Skin epidermis (tissue), 12 donors: ENCODE results near the gene MTA1.

ENCODE experiments used
- H3K27ac ChIP-seq, 21 experiments: fragments of 200-600 bp; sonication (generic) in 11 of 21; one replicate each; pipeline ENCODE4 v1.5.0; 2020; ENCODE audit warnings: mild to moderate bottlenecking in 3 of 21, inconsistent platforms in 2 of 21, moderate library complexity in 2 of 21
- H3K4me3 ChIP-seq, 7 experiments: fragments of 200-600 bp; sonication (generic) in 2 of 7; one replicate each; pipeline ENCODE4 v1.5.0; 2020; ENCODE audit warnings: inconsistent platforms in 2 of 7, mild to moderate bottlenecking in 2 of 7, moderate library complexity in 1 of 7

MTA1 gene

GRCh38 chr14:105450864-105451720 lies 31.5 kb downstream of the MTA1 start:
- Histone ChIP-seq H3K27ac (no peak overlapping the region), H3K4me3 (no peak overlapping the region)

DNA sequence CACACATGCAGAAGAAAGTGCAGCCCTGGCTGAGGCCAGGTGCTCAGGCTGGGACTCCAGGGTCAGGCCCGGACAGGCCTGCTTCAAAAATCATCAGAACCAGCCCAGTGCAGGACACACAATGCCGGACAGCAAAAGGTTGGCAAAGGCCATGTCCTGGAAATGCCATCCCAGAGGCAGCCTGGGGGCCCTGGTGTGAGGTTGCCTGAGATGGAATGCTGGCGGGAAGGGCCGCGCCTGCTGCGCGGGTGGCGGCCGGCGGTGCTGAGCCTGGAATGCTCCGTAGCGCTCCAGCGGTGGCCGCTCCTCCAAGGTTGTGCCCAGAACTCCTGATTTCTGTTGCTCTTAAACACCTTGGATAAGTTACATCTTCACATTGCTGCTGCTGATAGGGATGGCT lies 33.3 kb downstream of the MTA1 start:
- Histone ChIP-seq H3K27ac (no peak overlapping the region), H3K4me3 (no peak overlapping the region)

GRCh38 chr14:105453847-105454246 lies 34.2 kb downstream of the MTA1 start:
- Histone ChIP-seq H3K27ac (no peak overlapping the region), H3K4me3 (no peak overlapping the region)

DNA sequence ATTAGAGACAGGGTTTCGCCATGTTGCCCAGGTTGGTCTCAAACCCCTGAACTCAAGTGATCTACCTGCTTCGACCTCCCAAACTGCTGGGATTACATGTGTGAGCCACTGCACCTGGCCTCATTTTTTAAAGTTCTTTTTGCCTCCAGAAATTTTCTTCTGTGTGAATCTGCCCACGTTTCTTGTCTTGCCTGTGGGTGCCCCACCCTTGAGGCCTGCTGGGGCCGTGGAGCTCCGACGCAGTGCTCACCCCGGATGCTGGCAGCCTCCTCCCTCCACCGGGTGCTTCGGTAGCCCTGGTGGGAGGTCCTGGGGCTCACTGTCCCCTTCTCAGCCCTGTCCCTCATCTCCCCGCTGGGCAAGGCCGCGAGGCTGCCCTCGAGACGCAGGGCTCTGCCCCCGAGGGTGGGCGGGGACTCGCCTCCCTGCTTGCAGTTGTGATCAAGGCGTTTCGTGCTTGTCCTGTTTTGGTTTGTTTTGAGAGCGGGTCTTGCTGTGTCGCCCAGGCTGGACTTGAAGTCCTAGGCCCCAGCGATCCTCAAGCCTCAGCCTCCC lies 35.5 kb downstream of the MTA1 start:
- no peak overlapping the region for H3K27ac ChIP-seq
- no peak overlapping the region for H3K4me3 ChIP-seq

DNA sequence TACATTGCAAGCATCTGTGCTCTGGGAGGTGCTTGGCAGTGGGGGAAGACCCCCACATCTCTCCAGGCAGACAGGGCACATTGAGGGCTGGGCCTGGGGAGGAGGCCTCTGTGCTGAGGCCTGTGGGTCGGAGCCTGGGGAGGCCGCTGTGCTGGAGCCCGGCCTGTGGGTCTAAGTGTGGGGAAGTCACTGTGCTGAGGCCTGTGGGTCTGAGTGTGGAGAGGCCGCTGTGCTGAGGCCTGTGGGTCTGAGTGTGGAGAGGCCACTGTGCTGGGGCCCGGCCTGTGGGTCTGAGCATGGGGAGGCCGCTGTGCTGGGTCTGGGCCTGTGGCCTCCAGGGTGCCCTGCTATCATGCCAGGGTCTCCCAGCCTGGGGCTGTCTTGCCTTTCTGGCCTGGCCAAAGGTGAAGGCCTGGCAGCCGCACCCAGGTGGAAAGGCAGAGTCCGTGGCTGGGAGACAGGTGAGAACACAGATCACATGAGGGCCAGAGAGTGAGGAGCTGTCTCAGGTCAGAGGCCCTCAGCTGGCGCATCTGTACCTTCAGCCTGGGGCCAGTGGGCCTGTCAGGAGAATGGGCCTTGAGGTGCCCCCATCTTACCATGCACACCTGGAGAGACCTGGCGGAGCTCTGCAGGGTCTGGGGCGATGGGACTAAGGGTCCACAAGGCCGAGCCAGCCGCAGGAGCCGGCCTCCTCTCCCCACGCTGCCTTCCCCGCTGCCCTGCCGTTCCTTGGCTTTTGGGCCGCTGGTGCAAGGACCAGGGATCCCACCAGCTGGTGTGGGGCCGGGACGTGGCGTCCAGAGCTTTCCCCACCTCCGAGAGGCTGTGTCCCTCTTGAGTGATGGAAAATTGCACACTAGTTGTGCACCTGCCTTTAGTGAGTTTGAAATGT lies 36.4 kb downstream of the MTA1 start:
- no peak overlapping the region for H3K27ac ChIP-seq
- H3K4me3 ChIP-seq = no peak overlapping the region

DNA sequence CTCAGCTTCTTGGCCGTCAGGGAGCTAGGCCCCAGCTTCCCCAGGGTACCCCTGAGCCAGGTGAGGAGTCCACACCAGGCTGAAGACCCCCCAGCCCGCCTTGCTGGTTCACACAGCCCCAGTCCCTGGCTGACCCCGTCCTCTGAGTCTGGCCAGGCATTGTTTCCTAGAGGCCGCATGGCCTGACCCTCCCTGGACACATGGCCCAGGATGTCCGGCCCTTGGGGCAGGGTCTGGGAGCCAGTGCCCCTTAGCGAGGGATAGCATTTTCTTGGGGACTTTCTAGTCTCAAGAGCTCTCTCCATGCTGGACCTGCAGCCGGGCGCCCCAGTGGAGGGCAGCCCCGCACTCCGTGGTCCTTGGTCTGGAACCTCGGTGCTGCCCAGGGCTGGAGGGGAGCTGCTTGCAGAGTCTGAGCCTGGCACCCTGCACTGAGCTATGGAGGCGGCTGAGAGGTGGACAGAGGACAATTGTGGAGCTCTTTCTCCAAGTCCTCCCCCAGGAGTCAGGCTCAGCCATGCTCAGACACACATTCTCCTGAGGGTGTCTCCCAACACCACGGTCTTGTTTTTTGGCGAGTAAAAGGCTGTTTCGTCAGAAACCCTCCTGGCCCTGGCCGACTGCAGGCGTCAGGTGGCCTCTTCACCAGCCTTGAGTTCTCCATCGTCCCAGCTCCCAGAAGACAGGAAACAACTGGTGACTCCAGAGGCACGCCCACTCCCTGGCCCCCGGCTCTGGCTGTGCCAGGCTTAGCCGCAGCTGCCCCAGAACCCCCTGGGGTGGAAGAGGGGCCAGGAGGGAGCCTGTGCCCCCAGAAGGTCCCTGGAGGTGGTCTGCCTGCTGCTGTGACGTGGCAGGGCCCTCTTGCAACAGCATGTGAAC lies 37.4 kb downstream of the MTA1 start:
- H3K4me3 ChIP-seq = no peak overlapping the region
- H3K27ac ChIP-seq = no peak overlapping the region

DNA sequence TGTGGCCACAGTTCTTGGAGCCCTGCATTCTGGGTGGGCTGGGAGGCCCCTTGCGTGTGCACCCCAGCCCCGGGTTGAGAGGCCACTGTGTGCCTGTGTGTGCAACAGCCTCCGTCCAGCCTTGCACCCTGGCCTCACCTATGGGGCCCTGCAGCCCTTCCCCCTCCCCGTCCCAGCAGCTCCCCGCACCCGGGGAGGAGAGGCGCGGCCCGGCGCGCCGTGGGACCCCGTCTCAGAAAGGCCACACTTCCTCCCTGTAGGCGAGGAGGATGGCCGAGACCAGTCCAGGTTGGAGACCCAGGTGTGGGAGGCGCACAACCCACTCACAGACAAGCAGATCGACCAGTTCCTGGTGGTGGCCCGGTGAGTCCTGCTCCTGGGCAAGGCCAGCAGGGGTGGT lies 38.4 kb downstream of the MTA1 start:
- H3K4me3 ChIP-seq = no peak overlapping the region
- H3K27ac ChIP-seq = no peak overlapping the region

GRCh38 chr14:105458571-105458970 lies 38.9 kb downstream of the MTA1 start:
- H3K4me3 ChIP-seq = no peak overlapping the region
- no peak overlapping the region for H3K27ac ChIP-seq

GRCh38 chr14:105460116-105460515 lies 40.5 kb downstream of the MTA1 start:
- Histone ChIP-seq H3K27ac (no peak overlapping the region), H3K4me3 (no peak overlapping the region)

GRCh38 chr14:105460616-105461015 lies 41.0 kb downstream of the MTA1 start:
- H3K4me3 ChIP-seq = no peak overlapping the region
- no peak overlapping the region for H3K27ac ChIP-seq

- Histone ChIP-seq H3K27ac (no peak overlapping the region), H3K4me3 (no peak overlapping the region)
These were observed 42.3 kb downstream of the MTA1 start for GRCh38 chr14:105461903-105462302.

DNA sequence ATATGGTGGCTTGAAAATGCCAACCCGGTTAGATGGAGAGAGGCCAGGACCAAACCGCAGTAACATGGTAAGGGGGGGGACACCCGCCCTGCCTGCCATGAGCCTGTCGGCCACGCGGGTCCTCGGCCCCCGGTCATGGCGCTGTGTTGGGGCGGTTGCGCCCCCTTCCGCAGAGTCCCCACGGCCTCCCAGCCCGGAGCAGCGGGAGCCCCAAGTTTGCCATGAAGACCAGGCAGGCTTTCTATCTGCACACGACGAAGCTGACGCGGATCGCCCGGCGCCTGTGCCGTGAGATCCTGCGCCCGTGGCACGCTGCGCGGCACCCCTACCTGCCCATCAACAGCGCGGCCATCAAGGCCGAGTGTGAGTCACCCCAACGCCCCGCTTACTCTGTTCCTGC lies 44.9 kb downstream of the MTA1 start:
- Histone ChIP-seq H3K27ac (no peak overlapping the region), H3K4me3 (no peak overlapping the region)

GRCh38 chr14:105465209-105466031 lies 45.8 kb downstream of the MTA1 start:
- H3K27ac ChIP-seq = no peak overlapping the region

DNA sequence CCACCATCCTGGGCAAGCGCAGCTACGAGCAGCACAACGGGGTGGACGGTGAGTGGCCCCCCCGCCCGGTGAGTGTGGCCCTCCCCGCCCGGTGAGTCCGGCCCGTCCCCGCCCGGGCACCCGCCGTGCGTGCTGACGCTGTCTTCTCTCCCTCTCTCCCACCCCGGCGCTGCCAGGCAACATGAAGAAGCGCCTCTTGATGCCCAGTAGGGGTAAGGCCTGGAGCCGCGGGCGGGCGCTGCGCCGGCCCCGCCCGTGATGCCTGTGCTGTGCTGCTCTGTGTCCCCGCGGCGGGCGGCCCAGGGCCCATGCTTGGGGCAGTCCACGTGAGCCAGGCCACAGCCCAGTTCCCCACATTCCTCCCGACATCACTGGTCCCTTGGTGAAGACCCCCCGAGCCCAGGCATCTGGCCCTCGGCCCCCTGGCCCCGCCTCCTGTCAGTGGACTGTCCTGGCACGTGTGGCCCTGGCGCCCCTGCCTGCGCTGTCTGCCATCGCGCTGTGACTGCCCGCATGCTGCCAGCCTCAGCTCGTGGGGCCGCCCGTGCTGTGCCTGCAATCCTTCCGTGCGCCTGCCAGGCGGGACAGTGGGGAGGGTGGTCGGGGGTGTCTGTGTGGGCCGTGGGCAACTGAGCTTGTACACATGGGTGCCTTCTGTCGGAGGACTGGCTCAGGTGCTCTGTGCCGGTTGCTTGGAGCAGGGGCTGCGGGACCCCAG lies 47.1 kb downstream of the MTA1 start:
- H3K4me3 ChIP-seq = no peak overlapping the region
- H3K27ac ChIP-seq = peak overlapping the region in 3 of 21 experiments; percentile 11 to 73 (median 51)

More at GRCh38 chr14:105465209-105466031, 45.8 kb downstream of the MTA1 start:
- H3K4me3 ChIP-seq = no peak overlapping the region

DNA sequence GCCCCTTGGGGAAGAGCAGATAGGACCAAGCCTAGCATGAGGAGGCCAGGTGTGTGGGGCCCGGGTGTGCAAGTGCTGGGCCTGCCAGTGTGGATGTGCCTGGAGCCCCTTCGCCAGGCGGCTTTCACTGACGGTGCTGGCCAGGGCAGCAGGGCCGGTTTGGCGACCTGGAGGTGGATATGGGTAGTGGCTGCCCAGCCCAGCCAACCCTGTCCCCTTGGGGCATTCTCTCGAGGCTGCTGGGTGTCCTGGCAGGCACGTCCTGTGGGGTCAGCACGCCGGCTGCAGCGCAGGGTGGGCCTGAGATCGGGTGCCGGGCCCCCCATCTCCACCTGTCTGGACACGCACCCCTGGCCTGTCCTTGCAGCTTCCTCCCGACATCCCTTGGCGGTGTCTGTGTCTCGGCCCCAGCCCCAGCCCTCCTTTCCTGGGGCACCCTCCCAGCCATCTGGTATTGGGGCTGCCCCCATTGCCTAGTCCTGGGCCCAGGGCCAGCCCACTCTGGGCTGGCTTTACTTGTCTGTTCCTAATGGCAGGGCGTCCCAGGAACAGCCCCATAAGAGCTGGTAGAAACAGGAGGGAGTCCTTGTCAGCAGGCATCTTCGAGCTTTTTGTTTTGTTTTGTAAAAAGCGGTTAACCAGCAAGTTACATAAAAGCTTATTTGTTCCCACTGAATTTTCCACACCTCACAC lies 47.8 kb downstream of the MTA1 start:
- H3K4me3 ChIP-seq = no peak overlapping the region
- H3K27ac ChIP-seq = peak overlapping the region in 4 of 21 experiments; percentile 11 to 73 (median 56)

- peak overlapping the region in 6 of 21 experiments; percentile 18 to 73 (median 46) for H3K27ac ChIP-seq
- H3K4me3 ChIP-seq = no peak overlapping the region
These were observed 48.4 kb downstream of the MTA1 start for GRCh38 chr14:105467942-105468471.

DNA sequence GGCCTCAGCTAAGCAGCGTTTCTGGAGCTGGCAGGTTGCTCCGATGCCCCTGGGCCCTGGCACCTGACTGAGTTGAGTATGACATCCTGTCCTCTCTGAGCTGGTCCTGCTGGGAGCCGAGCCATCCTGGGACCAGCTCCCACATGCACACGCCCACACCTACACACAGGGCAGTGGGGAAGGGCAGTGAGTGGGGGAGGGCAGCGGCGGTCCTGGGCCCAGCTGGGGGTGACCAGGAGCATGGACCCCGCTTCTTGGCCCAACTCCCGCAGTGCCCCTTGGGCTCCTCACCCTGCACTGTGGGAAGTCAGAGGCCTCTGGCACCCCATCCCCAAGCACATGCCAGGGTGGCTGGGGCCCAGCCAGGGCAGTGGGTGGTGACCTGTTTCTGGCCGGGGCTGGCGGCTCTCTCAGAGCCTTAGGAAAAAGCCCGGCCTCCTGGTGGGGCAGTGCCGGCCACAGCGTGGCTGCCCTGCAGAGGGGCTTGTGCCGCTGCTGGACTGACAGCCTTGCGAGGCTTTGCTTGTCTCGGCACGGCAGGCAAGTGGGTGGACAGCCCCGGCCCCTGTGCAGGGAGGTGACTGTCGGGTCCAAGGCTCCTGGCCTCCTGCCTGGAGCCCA lies 49.1 kb downstream of the MTA1 start:
- peak overlapping the region in 7 of 21 experiments; percentile 18 to 73 (median 41) for H3K27ac ChIP-seq
- no peak overlapping the region for H3K4me3 ChIP-seq
